Astrocyte of the spinal cord (primary cell): Measurements from ENCODE around the gene FPR3.

Experiments used
- DNase-seq: peaks from one replicate; pipeline ENCODE4 v3.0.0; 2011; ENCODE audit warnings: low read depth, low spot score
- H3K4me3 ChIP-seq: 2 replicates; pipeline ENCODE4 v1.5.1; 2011; ENCODE audit warnings: low read depth, mild to moderate bottlenecking, low read length, moderate library complexity
- in situ Hi-C: cut with HindIII; loops from 2 replicates; pipeline ENCODE4 v1.10.0; 2017; ENCODE audit warnings: low sequenced_read_pairs
- TF ChIP-seq, protein P1 (sequence below): IDR thresholded peaks from 2 replicates; pipeline ENCODE4 v1.5.1; 2012; ENCODE audit warnings: low read depth, mild to moderate bottlenecking, low read length, inconsistent platforms

Gene FPR3

DNA sequence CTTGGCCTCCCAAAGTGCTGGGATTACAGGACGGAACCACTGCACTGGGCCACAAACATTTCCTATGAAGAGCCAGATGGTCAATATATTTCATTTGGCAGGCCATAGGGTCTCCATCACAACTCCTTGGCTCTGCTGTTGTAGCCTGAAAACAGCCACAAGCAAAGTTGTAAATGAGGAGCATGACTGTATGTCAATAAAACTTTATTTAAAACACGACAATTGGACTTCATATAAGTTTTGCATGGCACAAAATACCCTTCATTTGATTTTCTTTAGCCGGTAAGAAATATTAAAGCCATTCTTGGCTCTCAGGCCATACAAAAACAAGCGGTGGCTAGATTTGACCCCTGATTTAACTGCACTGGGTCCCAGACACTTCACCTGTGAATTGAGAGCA lies 40.2 kb upstream of the FPR3 start:
- in situ Hi-C loops: no loop called here
- H3K4me3 ChIP-seq: no peak overlapping the region
- TF ChIP-seq, protein P1, sequence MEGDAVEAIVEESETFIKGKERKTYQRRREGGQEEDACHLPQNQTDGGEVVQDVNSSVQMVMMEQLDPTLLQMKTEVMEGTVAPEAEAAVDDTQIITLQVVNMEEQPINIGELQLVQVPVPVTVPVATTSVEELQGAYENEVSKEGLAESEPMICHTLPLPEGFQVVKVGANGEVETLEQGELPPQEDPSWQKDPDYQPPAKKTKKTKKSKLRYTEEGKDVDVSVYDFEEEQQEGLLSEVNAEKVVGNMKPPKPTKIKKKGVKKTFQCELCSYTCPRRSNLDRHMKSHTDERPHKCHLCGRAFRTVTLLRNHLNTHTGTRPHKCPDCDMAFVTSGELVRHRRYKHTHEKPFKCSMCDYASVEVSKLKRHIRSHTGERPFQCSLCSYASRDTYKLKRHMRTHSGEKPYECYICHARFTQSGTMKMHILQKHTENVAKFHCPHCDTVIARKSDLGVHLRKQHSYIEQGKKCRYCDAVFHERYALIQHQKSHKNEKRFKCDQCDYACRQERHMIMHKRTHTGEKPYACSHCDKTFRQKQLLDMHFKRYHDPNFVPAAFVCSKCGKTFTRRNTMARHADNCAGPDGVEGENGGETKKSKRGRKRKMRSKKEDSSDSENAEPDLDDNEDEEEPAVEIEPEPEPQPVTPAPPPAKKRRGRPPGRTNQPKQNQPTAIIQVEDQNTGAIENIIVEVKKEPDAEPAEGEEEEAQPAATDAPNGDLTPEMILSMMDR: no peak
- DNase-seq: no peak

DNA sequence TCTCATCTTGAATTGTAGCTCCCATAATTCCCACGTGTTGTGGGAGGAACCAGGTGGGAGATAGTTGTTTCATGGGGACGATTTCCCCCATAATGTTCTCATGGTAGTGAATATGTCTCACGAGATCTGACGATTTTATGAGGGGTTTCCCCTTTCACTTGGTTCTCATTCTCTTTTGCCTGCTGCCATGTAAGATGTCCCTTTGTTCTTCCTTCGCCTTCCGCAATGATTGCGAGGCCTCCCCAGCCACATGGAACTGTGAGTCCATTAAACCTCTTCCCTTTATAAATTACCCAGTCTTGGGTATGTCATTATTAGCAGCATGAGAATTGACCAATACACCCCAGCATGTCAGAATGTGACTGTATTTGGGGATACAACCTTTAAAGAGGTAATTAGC lies 39.4 kb upstream of the FPR3 start:
- no peak for DNase-seq
- no peak overlapping the region for H3K4me3 ChIP-seq
- TF ChIP-seq, protein P1: no peak
- in situ Hi-C loops: no loop called here

DNA sequence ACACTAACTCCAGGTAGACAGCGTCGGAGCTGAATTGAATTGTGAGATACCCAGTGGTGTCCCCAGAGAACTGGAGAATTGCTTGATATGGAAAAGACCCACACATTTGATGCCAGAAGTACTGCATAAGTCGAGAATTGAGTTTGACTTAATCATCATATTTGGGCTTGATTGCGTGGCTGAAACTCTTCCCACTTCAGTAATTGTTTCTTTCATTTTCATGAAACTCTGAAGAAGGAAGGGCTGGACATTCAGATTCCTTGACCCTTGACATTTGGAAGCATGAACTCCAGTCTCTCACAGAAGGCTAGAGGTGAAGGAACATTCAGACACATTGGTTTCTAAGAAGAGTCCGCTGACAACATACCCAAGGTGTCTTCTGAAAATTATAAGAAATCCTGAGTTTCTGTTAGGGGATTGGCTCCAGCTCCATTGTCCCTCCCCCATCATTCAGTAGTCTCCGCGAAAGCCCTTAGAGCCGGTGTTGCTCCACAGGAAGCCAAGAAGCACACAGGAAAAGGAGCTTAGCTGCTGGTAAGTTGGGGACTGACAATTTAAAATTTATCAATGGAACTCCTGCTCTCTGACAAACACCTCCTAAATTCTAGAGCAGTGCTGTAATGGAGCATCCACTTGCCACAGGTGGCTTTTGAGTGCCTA lies 34.1 kb upstream of the FPR3 start, which contains the start of gene FPR2:
FPR2 (plus strand) TSS at position 484 of the 660 bp plus-strand sequence. CDS start 7,479 bp downstream, outside the sequence.
- TF ChIP-seq, protein P1: no peak
- H3K4me3 ChIP-seq: no peak within 1 kb of the TSS
- no peak for DNase-seq
- in situ Hi-C loops: no loop called here

DNA sequence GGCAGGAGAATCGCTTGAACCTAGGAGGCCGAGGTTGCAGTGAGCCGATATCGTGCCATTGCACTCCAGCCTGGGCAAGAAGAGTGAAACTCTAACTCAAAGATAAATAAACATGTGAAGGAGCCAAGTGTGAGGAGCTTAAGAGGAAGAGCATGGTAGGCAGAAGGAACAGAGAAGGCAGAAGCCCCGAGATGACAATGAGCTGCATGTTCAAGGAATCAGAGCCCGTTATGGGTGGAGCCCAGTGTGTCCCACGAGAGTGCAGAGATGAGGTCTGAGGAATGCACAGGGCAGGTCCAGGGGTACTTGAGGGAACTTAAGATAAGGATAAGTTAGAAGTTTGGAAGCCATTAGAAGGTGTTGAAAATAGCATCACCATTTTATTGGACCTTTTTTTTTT lies 33.3 kb upstream of the FPR3 start:
- in situ Hi-C loops: no loop called here
- TF ChIP-seq, protein P1: no peak
- DNase-seq: no peak
- H3K4me3 ChIP-seq: no peak overlapping the region

DNA sequence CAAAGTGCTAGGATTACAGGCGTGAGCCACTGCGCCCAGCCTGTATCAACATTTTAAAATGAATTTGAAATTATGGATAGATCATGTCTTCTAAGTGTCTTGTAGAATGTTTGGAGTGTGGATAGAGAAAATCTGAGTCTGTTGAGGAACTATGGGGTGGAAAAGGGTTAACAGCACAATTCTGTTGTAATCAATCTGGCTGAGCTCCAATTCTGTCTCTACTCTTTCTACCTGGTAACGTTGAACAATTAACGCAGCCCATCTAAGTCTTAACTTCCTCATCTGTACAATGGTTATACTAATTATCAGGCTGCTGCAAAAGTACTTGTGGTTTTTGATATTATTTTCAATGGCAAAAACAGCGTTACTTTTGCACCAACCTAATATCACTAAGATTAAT lies 29.9 kb upstream of the FPR3 start:
- TF ChIP-seq, protein P1: no peak
- H3K4me3 ChIP-seq: no peak overlapping the region
- DNase-seq: no peak
- in situ Hi-C loops: no loop called here

DNA sequence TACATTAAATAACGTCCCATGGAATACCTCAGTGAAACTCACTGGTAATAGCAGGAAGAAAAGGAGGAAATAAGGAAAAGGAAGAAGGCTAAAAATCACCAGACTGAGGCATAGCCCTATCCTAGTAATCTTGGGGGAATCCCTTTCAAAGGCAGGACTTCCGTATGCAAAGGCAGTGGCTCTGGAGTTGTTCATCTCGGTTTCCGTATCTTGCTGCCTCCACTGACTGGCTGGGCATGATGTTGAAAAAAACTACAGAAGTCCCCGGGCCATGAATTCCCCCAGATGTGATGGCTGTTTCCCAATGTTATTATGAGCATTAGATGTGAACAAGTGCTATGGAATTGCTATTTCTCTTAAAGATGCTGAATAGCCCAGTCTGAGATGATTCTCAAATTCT lies 28.5 kb upstream of the FPR3 start:
- H3K4me3 ChIP-seq: no peak overlapping the region
- TF ChIP-seq, protein P1: no peak
- no peak for DNase-seq
- in situ Hi-C loops: no loop called here
